Adrenal gland (tissue), 12 donors: ENCODE data around the gene TMEM14A. TPM values are rescaled to one million over a fixed set of nuclear protein-coding genes. Genes with fewer than 3 reads are reported as not detected.

Source experiments
- DNase-seq, 7 donors: peaks; one replicate each; pipeline ENCODE4 v3.0.0-alpha.2; 2019 to 2020
- H3K27ac ChIP-seq, 5 donors: fragments of 200-600 bp; sonication (generic) in 4 of 5; 1 replicate in 3 of 5; 2 replicates in 2 of 5; pipeline versions ENCODE4 v1.5.1 to v1.8.0; 2016 to 2020; ENCODE audit warnings: mild to moderate bottlenecking in 1 of 5
- H3K27me3 ChIP-seq: fragments of 200-600 bp; 2 replicates; pipeline ENCODE4 v1.8.0; 2021
- H3K36me3 ChIP-seq, 2 donors: fragments of 200-600 bp; replicated peaks in 1 of 2; 1 replicate in 1 of 2; 2 replicates in 1 of 2; pipeline versions ENCODE4 v1.5.1 to v1.8.0; 2018 to 2022
- H3K4me1 ChIP-seq, 2 donors: fragments of 200-600 bp; replicated peaks in 1 of 2; 1 replicate in 1 of 2; 2 replicates in 1 of 2; pipeline versions ENCODE4 v1.5.1 to v1.8.0; 2018 to 2021
- H3K4me3 ChIP-seq, 4 donors: fragments of 200-600 bp; sonication (generic) in 3 of 4; one replicate each; pipeline ENCODE4 v1.5.1; 2016 to 2018
- H3K9me3 ChIP-seq, 3 donors: fragments of 200-600 bp; sonication (generic) in 1 of 3; replicated peaks in 1 of 3; 1 replicate in 2 of 3; 2 replicates in 1 of 3; pipeline versions ENCODE4 v1.5.1 to v1.8.0; 2016 to 2021
- CTCF ChIP-seq, 6 experiments: fragments of 450-650 bp in 4 of 6; fragments of 200-600 bp in 2 of 6; sonication (generic) in 1 of 6; IDR thresholded peaks; 1 replicate in 5 of 6; 2 replicates in 1 of 6; pipeline versions ENCODE4 v1.5.1 to v1.8.0; 2016 to 2021; ENCODE audit warnings: antibody characterized with exemption in 6 of 6, mild to moderate bottlenecking in 2 of 6, moderate library complexity in 1 of 6
- POLR2A ChIP-seq, 2 donors: fragments of 450-650 bp; IDR thresholded peaks; one replicate each; pipeline ENCODE4 v1.6.1; 2017; ENCODE audit warnings: antibody characterized with exemption in 2 of 2, mild to moderate bottlenecking in 2 of 2, moderate library complexity in 1 of 2
- WGBS, 4 donors: extraction: QIAGEN DNeasy Blood & Tissue Kit in 2 of 4; methylation state at CpG; one replicate each; pipeline versions ENCODE4 v1.1.5 to v1.1.7; 2013 to 2017; 5-methylcytosine and 5-hydroxymethylcytosine counted together
- intact Hi-C, 2 donors: fragments of 100-400 bp; cut with DNase I; formaldehyde crosslinking; loops; one replicate each; pipeline versions ENCODE4 v1.14.1 to v1.15.0; 2022 to 2023
- polyA plus RNA-seq, 3 donors: library from polyadenylated mRNA; stranded (reverse); fragments of 200-250 nt in 2 of 3; fragments of 350-450 nt in 1 of 3; fragmentation: Illumina TruSeq in 1 of 3; extraction: RNeasy Lipid Tissue Mini Kit (QIAGEN cat#74804) in 1 of 3; gene quantifications; one replicate each; pipeline ENCODE4 v1.2.3, GENCODE V29; 2013 to 2014
- total RNA-seq, 9 donors: library from RNA; depleted of rRNA in 4 of 9; stranded (reverse); fragments of >200 nt in 4 of 9; fragments of 120-200 nt in 1 of 9; fragmentation: NEBNext Ultra II Directional in 1 of 9; extraction: Animal tissue kit (Norgen Biotek cat#: 25700) in 1 of 9; gene quantifications; one replicate each; pipeline versions ENCODE4 v1.1.0 to v1.2.4, GENCODE V29; 2013 to 2023
- donor health status: healthy with polysubstance abuse.
- donor health status: Bipolar disorder and iron deficiency.
- donor health status: DM: yes; HTN: yes; CAD: no.
- donor health status: DM: no; HTN: no; CAD: no.
- donor health status: DM: no; HTN: no; CAD: no.
- donor health status: DM: yes; HTN: yes; CAD: no.

The TMEM14A gene
- total and polyA plus RNA-seq, 12 donors, result 12.9 to 70.9 (median 51.0) TPM

- no peak overlapping the region for H3K27ac ChIP-seq
- no peaks in the 10 kb centered on the region for H3K27me3 ChIP-seq
- no peaks in the 10 kb centered on the region for H3K4me1 ChIP-seq
- DNase-seq, result no peak
- H3K9me3 ChIP-seq, result no peaks in the 10 kb centered on the region
- intact Hi-C loops, result no loop called here
- H3K4me3 ChIP-seq, result no peak overlapping the region
- TF ChIP-seq CTCF (IDR thresholded peaks at IDR 0.05), result no peak
- TF ChIP-seq POLR2A (IDR thresholded peaks at IDR 0.05), result no peak
- H3K36me3 ChIP-seq, result no peaks in the 10 kb centered on the region
- 82 to 98% (median 90%) methylated on average over 2 of the region's 2 CpGs for WGBS, 4 donors
Measured at GRCh38 chr6:52639493-52639892, 31.4 kb upstream of the TMEM14A start.

GRCh38 chr6:52640170-52640569 lies 30.7 kb upstream of the TMEM14A start:
- WGBS, 4 donors, result 45 to 53% (median 48%) methylated on average over 11 of the region's 11 CpGs
- Histone ChIP-seq H3K36me3 (no peaks in the 10 kb centered on the region), H3K27ac (no peak overlapping the region), H3K9me3 (no peaks in the 10 kb centered on the region), H3K4me3 (no peak overlapping the region), H3K27me3 (no peaks in the 10 kb centered on the region), H3K4me1 (no peaks in the 10 kb centered on the region)
- intact Hi-C loops, result no loop called here
- TF ChIP-seq POLR2A (IDR thresholded peaks at IDR 0.05) (no peak), CTCF (IDR thresholded peaks at IDR 0.05) (no peak)
- no peak for DNase-seq

- Histone ChIP-seq H3K4me3 (no peak overlapping the region), H3K36me3 (no peaks in the 10 kb centered on the region), H3K27me3 (no peaks in the 10 kb centered on the region), H3K27ac (no peak overlapping the region), H3K9me3 (no peaks in the 10 kb centered on the region), H3K4me1 (no peaks in the 10 kb centered on the region)
- DNase-seq, result no peak
- WGBS, 4 donors, result 72 to 83% (median 76%) methylated on average over 5 of the region's 5 CpGs
- intact Hi-C loops, result no loop called here
- no peak for TF ChIP-seq CTCF (IDR thresholded peaks at IDR 0.05)
- TF ChIP-seq POLR2A (IDR thresholded peaks at IDR 0.05), result no peak
Measured at GRCh38 chr6:52640916-52641315, 30.0 kb upstream of the TMEM14A start.

- Histone ChIP-seq H3K9me3 (no peaks in the 10 kb centered on the region), H3K27me3 (no peaks in the 10 kb centered on the region), H3K4me1 (no peaks in the 10 kb centered on the region), H3K36me3 (no peaks in the 10 kb centered on the region), H3K4me3 (no peak overlapping the region), H3K27ac (no peak overlapping the region)
- no peak for TF ChIP-seq POLR2A (IDR thresholded peaks at IDR 0.05)
- no peak for TF ChIP-seq CTCF (IDR thresholded peaks at IDR 0.05)
- intact Hi-C loops, result no loop called here
- no peak for DNase-seq
Measured at GRCh38 chr6:52641388-52641787, 29.5 kb upstream of the TMEM14A start.
